ENCODE data around the gene ITPK1.

GRCh38 chr14:93044556-93044955 lies 71.2 kb downstream of the ITPK1 start:
- TF ChIP-seq CTCF (IDR thresholded peaks at IDR 0.05) (no peak), POLR2A (IDR thresholded peaks at IDR 0.05) (no peak)

Data from transverse colon (tissue), 3 donors.